Stimulated activated naive CD8-positive, alpha-beta T cell treated with anti-CD3 and anti-CD28 coated beads, Interleukin-15, Interleukin-2, amounts not matched to agents 100 ng/mL and 50 ng/mL, for 24 hours (primary cell): ENCODE measurements around the gene ALAS2.

Experiments
- H3K27ac Mint-ChIP-seq: one replicate; pipeline ENCODE4 v1.8.0; 2021; ENCODE audit warnings: mild to moderate bottlenecking, mixed read lengths
- H3K27me3 Mint-ChIP-seq: one replicate; pipeline ENCODE4 v1.8.0; 2021; ENCODE audit warnings: mixed read lengths
- H3K36me3 Mint-ChIP-seq: one replicate; pipeline ENCODE4 v1.8.0; 2021; ENCODE audit warnings: low read depth, mixed read lengths
- H3K4me1 Mint-ChIP-seq: one replicate; pipeline ENCODE4 v1.8.0; 2021; ENCODE audit warnings: low read depth, mixed read lengths
- H3K4me3 Mint-ChIP-seq: one replicate; pipeline ENCODE4 v1.8.0; 2021; ENCODE audit warnings: mild to moderate bottlenecking, mixed read lengths
- H3K9me3 Mint-ChIP-seq: one replicate; pipeline ENCODE4 v1.8.0; 2021; ENCODE audit warnings: mixed read lengths

ALAS2 gene

DNA sequence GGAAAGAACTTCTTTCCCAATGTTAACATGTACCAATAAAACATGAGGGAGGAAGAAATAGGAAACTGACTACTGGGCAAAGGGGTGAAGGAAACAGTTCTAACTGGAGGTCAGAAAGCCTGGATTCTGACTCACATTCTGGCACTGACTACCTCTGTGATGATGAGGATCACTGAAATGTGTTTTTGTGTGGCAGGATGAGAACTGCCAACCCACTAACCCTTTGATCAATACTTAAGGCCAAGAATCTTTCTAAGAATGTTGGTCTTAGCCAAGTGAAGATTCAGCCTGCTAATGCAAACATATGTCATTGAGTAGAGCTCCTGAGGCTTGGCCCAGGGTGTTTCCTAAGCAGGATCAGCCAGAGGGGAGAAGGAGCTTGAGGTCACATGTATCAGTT is 4.6 kb downstream of the ALAS2 start:
- H3K9me3 Mint-ChIP-seq, result no peaks in the 10 kb centered on the region
- no peak overlapping the region for H3K4me3 Mint-ChIP-seq
- no peaks in the 10 kb centered on the region for H3K27me3 Mint-ChIP-seq
- H3K36me3 Mint-ChIP-seq, result peaks cover 2% of the 10 kb centered on the region
- no peaks in the 10 kb centered on the region for H3K4me1 Mint-ChIP-seq
- no peak overlapping the region for H3K27ac Mint-ChIP-seq

DNA sequence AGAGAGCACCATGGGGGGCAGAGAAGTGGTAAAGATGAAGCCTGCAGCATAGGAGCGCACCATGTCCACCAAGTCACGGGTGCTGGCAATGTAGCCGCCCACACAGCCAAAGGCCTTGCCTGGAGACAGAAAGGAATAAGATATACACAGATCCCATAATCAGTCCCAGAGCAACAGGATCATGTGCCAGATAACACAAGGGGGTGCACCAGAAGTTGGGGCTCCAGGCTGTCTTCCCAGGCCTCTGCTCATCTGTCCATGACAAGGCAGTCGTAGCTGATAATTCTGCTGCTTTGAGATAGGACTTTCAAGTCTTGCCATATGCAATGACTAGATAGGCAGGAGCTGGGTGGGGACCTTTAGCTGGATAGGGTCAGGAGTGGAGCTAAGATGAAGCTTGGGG is 15.9 kb downstream of the ALAS2 start:
- no peaks in the 10 kb centered on the region for H3K9me3 Mint-ChIP-seq
- H3K27me3 Mint-ChIP-seq, result no peaks in the 10 kb centered on the region
- H3K4me1 Mint-ChIP-seq, result no peaks in the 10 kb centered on the region
- no peak overlapping the region for H3K27ac Mint-ChIP-seq
- H3K4me3 Mint-ChIP-seq, result no peak overlapping the region
- no peaks in the 10 kb centered on the region for H3K36me3 Mint-ChIP-seq

DNA sequence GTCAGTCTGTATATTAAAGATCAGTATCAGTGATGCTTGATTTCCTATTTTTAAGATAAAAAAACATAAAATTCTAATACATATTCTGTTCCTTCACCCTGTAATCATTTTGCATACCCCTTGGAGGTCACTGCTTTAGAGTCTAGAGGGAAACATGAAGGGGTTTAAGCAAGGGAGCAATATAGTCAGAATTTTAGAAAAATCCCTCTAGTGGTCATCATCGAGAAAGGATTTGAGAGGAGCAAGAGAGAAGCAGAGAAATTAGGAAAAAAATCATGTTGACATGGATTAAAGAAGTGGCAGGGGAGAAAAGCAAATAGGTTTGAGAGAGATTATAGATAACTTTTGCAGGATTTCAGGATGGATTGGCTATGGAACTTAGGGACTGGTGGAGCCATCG is 19.5 kb downstream of the ALAS2 start:
- Mint-ChIP-seq H3K36me3 (peaks cover 14% of the 10 kb centered on the region), H3K4me3 (no peak overlapping the region), H3K27me3 (no peaks in the 10 kb centered on the region), H3K27ac (no peak overlapping the region), H3K4me1 (peaks cover 17% of the 10 kb centered on the region), H3K9me3 (no peaks in the 10 kb centered on the region)

DNA sequence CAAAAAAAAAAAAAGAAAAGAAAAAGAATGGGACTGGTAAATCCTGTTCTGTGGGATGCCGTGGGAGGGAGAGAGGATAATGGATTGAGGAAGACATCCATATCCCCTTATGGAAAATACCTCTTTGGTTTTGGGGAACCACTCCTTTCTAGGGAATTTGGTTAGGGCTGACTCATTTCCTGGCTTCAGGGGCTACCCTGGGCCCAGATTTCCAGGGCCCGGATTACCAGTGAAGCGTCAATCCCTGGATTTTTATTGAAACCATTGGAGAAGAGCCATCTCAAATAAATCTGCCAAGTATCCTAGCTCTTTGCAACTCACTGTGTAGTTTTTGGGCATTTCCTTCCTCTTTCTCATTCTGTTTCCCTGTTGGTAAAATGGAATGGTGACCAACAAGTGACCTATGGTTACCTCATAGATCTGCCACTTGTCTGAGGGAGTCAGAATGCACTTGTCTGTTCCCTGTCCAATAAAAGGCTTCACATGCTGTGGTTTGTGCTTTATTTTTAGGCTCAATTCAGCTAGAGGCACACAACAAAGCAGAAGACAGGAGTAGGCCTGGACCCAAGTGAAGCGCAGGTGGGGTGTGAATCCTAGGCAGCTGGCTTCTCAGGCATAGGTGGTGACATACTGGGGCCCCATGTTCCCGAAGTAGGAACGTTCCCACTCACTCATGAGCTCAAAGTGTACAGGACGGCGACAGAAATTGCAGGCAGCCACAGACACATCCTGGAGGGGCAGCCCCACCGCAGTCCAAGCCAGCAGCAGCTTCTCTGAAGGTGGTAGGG is 22.0 kb downstream of the ALAS2 start:
- Mint-ChIP-seq H3K27me3 (no peaks in the 10 kb centered on the region), H3K4me3 (no peak overlapping the region), H3K9me3 (no peaks in the 10 kb centered on the region), H3K27ac (no peak overlapping the region), H3K36me3 (peaks cover 33% of the 10 kb centered on the region), H3K4me1 (peaks cover 19% of the 10 kb centered on the region)

DNA sequence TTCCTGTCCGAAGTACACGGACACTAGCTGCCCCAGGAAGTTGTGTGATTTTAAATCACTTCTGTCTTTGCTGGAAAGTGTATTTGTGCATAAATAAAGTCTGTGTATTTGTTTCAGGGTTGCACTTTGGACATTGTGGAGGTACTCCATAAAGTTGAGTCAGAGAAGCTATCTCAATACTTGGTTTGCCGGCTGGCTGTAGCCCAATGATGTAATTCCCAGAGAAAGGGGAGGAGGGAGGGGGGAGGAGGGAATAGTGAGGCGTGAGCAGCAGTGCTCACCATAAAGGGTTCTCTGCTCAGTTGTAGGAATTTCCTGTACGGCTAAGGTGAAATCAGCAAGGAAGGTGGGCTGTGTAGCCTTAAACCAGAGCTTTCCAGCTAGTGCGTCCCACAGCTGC is 23.1 kb downstream of the ALAS2 start:
- Mint-ChIP-seq H3K36me3 (peaks cover 40% of the 10 kb centered on the region), H3K4me3 (no peak overlapping the region), H3K9me3 (no peaks in the 10 kb centered on the region), H3K27ac (no peak overlapping the region), H3K27me3 (no peaks in the 10 kb centered on the region), H3K4me1 (peaks cover 27% of the 10 kb centered on the region)

DNA sequence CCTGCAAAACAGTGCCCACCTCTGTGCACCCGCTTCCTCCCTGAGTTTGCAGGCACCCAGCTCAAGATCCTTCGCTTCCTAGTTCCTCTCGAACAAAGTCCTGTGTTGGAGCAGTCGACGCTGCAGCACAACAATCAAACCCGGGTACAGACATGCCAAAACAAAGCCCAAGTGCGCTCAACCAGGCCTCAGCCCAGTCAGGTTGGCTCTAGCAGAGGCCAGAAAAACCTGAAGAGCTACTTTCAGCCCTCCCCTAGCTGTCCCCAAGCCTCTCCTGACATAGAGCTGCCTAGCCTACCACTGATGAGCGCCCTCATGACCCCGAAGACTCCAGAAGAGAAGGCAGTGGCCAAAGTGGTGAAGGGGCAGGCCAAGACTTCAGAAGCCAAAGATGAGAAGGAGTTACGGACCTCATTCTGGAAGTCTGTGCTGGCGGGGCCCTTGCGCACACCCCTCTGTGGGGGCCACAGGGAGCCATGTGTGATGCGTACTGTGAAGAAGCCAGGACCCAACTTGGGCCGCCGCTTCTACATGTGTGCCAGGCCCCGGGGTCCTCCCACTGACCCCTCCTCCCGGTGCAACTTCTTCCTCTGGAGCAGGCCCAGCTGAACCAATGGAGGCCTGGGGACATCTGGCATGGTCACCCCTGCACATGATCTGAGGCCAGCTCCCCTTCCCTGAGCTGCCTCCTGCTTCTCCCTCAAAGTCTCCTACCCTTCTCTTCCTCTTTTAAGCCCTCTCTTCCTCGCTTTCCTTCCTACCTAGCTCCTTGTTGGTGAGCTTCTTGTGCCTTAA is 23.8 kb downstream of the ALAS2 start:
- Mint-ChIP-seq H3K4me1 (peaks cover 34% of the 10 kb centered on the region), H3K27me3 (no peaks in the 10 kb centered on the region), H3K4me3 (no peak overlapping the region), H3K36me3 (peaks cover 46% of the 10 kb centered on the region), H3K9me3 (no peaks in the 10 kb centered on the region), H3K27ac (no peak overlapping the region)

DNA sequence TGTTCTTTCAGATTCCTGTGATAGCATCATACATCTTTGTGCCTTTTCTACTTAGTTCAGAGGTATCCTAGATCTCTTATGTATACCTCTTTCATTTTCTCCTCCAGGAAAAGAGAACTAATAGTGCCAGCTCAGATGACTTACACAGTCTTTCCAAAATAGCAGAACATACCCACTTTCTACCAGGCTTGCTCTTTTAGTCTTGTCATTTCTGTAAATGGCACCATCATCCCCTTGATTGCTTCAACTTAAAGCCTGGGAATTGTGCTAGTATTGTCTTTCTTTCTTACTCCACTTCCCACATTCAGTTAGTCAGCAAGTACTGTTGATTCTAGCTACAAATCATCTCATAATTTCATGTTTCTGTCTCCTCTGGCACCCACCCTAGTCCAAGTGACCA is 25.5 kb downstream of the ALAS2 start:
- H3K4me1 Mint-ChIP-seq, result peaks cover 46% of the 10 kb centered on the region
- no peaks in the 10 kb centered on the region for H3K9me3 Mint-ChIP-seq
- H3K36me3 Mint-ChIP-seq, result peaks cover 49% of the 10 kb centered on the region
- H3K27me3 Mint-ChIP-seq, result no peaks in the 10 kb centered on the region
- no peak overlapping the region for H3K27ac Mint-ChIP-seq
- H3K4me3 Mint-ChIP-seq, result no peak overlapping the region

DNA sequence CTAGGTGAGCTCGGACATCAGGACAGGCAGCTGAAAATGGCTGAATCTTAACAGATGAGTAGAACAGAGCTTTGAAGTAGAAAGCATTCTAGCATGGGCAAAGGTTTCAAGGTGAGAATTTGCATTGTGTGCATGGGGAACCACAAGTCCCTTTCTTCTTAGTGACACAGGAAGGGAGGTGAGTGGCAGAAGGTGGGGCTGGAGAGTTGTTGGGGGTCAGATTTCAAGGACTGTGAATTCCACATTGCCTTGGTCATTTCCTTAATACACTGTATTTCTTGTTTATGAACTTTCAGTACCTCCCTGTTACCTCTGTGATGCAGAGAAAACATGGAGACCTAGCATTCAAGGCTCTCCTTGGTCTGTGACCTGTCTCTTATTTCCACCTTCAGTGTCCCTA is 26.5 kb downstream of the ALAS2 start:
- no peak overlapping the region for H3K4me3 Mint-ChIP-seq
- peaks cover 43% of the 10 kb centered on the region for H3K4me1 Mint-ChIP-seq
- peaks cover 49% of the 10 kb centered on the region for H3K36me3 Mint-ChIP-seq
- H3K27ac Mint-ChIP-seq, result no peak overlapping the region
- H3K27me3 Mint-ChIP-seq, result no peaks in the 10 kb centered on the region
- H3K9me3 Mint-ChIP-seq, result no peaks in the 10 kb centered on the region

DNA sequence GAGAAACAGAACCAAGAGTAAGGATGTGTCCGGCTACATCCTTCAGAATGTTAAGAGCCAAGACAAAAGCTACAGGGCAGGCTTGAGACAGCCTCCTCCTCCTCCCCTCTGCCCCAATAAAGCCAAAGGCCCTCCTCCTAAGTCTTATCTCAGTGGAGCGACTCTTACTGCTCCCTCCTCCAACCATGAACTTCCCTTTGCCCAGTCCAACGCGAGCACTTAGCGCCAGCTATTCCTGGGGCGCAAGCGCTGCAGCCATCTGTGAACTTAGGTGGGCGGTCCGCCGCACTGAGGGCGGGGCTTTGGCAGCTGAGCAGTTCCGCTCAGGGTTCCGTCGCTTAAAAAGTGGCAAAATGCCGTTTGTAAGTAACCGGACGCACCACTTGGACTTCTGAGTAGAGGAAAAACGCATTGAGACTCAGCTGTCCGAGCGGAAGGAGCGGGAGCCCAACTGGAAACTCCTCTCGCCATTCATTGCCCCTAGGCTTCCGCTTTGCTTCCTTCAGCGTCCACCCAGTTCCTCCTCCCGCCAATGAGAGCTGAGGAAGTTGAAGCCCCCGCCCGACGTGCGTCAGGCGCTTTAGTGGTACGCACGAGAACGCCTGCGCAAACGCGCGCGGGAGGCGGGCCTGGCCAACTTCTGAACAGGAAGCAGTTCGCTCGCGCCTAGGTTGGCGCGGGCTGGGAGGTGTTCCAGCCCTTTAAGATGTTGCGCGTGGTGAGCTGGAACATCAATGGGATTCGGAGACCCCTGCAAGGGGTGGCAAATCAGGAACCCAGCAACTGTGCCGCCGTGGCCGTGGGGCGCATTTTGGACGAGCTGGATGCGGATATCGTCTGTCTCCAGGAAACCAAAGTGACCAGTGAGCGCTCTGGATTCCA is 30.8 kb downstream of the ALAS2 start, which contains the start of gene APEX2:
TSS of gene APEX2 (plus strand) at position 647 of the 882 bp plus-strand sequence. CDS start at position 707, 60 bp downstream.
- H3K27ac Mint-ChIP-seq, result peak within 1 kb of the TSS; percentile 88
- peaks cover 25% of the 10 kb centered on the region for H3K36me3 Mint-ChIP-seq
- H3K4me3 Mint-ChIP-seq, result peak within 1 kb of the TSS; percentile 91
- H3K27me3 Mint-ChIP-seq, result no peaks in the 10 kb centered on the region
- H3K4me1 Mint-ChIP-seq, result peaks cover 29% of the 10 kb centered on the region
- H3K9me3 Mint-ChIP-seq, result no peaks in the 10 kb centered on the region

DNA sequence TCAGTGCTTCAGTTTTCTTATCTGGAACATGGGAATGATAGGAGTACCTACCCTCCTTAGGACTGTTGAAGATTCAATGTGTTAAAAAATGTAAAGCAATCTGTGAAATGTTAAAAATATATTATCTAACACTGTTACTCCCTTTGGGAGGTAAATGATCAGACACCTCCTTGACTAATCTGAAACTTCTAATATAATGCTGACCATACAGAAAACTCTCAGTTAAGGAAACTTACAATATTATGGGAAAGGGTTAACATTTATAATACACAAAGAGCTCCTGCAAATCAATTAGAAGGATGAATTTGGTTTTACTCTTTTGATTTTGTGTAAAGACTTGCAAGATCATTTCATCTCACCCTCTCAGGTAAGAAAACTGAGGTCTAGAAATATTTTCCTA is 35.2 kb downstream of the ALAS2 start:
- H3K4me1 Mint-ChIP-seq, result no peaks in the 10 kb centered on the region
- no peaks in the 10 kb centered on the region for H3K9me3 Mint-ChIP-seq
- H3K4me3 Mint-ChIP-seq, result no peak overlapping the region
- H3K27ac Mint-ChIP-seq, result no peak overlapping the region
- H3K27me3 Mint-ChIP-seq, result no peaks in the 10 kb centered on the region
- no peaks in the 10 kb centered on the region for H3K36me3 Mint-ChIP-seq

DNA sequence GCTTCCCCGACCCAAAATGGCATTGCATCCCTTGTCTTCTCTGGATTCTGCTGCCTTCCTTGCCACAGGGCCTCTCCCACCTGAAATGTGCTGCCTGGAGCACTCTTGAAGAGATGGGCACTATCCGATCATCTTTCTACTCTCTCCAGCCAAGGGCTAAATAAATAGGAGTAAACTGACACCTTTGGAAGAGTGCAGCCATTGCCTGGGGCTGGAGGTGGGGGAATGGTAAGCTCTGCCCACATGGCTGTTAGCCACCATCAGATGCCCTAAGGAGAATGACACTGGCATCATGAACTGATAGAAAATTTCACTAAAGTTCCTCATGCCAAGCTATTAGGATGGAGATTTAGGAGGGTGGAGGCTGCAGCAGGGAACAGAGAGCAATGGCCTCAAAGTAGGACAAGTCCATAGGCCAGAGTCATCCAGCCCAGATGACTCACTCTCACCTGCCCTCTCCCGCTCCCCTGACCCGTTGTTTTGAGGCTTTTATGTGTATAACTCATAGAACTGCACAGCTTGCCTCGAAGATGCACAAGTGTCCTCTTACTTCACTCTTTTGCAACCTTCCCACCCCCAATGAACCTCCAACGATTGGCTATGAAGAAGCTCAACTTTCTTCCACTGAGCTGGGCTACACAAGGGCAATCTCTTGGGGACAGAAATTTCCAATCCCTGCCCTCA is 36.0 kb downstream of the ALAS2 start:
- Mint-ChIP-seq H3K27me3 (no peaks in the 10 kb centered on the region), H3K9me3 (no peaks in the 10 kb centered on the region), H3K36me3 (no peaks in the 10 kb centered on the region), H3K27ac (no peak overlapping the region), H3K4me3 (no peak overlapping the region), H3K4me1 (no peaks in the 10 kb centered on the region)

DNA sequence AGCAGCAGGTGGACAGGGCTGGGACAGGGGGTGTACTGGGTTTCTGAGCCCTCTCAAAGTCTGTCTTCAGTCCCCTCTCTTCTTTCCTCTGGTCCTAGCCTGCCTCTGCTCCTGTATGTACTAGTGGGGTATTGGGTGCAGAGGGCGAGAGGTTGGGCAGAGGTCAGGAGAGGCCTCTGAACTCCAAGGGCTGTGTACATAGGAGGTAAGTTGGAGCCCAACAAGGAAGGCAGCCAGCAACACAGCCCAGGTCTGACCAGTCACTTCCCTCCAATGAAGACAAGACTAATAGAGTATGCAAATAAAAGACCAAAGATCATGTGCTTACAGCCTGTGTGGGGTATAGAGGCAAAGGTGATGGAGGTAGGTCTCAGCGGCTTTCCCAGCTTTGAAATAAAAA is 36.7 kb downstream of the ALAS2 start, which contains the start of gene PFKFB1:
TSS of gene PFKFB1 (minus strand) at position 90 of the 400 bp plus-strand sequence. CDS start 181 bp downstream, outside the sequence.
- H3K36me3 Mint-ChIP-seq, result no peaks in the 10 kb centered on the region

DNA sequence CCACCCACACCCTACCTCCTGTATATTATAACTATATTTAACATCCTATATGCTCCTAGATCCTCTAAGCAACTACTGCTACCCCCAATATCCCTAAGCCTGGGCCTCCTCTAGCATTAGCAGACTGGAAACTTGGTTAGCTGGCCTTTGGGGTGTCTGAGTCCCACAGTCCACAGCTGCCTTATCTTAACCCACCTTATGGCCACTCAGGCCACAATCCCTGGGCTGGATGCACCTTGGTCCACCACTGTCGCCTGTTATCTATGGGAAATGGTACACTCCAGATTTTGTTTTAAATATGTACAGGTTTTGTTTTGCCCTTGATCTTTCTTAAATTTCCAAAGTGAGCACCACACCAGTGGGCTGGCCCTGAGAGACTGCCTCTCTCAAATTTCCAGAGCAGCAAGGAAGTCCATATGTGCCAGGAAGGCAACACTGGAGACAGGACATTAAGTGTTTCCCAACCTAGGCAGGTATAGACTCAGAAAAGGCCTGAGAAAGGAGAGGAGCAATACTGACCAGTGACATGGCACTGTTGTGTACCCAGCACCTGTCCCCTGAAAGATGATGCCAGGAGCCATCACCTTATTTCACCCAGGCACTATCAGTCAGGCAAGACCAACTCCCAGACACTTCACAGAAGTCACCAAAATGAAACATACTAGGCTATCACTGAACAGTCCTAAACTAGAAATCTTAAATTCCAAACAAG is 37.7 kb downstream of the ALAS2 start:
- Mint-ChIP-seq H3K4me3 (no peak overlapping the region), H3K36me3 (no peaks in the 10 kb centered on the region), H3K4me1 (no peaks in the 10 kb centered on the region), H3K27ac (no peak overlapping the region), H3K27me3 (no peaks in the 10 kb centered on the region), H3K9me3 (no peaks in the 10 kb centered on the region)

More for the DNA sequence above, 36.7 kb downstream of the ALAS2 start, which contains the start of gene PFKFB1:
- Mint-ChIP-seq H3K27ac (no peak within 1 kb of the TSS), H3K27me3 (no peaks in the 10 kb centered on the region), H3K4me1 (no peaks in the 10 kb centered on the region), H3K9me3 (no peaks in the 10 kb centered on the region), H3K4me3 (no peak within 1 kb of the TSS)

DNA sequence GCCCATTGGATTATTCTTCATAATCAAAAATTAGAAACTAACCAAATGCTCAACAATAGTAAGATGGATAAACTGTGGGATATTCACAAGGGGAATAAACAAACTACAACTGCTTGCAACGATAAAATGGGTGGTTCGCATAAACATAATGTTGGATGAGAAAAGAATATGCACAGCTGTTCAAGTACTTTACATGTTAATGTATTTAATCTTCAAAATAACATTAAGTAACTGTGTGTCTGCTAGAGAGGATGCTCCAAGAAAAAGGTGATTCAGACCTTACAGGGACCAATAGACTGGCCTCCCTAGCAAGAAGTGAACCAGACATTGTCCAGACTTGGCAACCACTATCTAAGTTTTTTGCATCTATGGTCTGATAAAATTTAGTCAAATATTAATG is 39.1 kb downstream of the ALAS2 start:
- no peak overlapping the region for H3K4me3 Mint-ChIP-seq
- no peaks in the 10 kb centered on the region for H3K27me3 Mint-ChIP-seq
- no peak overlapping the region for H3K27ac Mint-ChIP-seq
- no peaks in the 10 kb centered on the region for H3K9me3 Mint-ChIP-seq
- H3K4me1 Mint-ChIP-seq, result no peaks in the 10 kb centered on the region
- H3K36me3 Mint-ChIP-seq, result no peaks in the 10 kb centered on the region
